ENCODE measurements around the gene UBE2Z. TPM values are rescaled to one million over a fixed set of nuclear protein-coding genes. Genes with fewer than 3 reads are reported as not detected.

Gene UBE2Z
- total and polyA plus RNA-seq, 4 donors = 10.5 to 23.8 (median 18.8) TPM

DNA sequence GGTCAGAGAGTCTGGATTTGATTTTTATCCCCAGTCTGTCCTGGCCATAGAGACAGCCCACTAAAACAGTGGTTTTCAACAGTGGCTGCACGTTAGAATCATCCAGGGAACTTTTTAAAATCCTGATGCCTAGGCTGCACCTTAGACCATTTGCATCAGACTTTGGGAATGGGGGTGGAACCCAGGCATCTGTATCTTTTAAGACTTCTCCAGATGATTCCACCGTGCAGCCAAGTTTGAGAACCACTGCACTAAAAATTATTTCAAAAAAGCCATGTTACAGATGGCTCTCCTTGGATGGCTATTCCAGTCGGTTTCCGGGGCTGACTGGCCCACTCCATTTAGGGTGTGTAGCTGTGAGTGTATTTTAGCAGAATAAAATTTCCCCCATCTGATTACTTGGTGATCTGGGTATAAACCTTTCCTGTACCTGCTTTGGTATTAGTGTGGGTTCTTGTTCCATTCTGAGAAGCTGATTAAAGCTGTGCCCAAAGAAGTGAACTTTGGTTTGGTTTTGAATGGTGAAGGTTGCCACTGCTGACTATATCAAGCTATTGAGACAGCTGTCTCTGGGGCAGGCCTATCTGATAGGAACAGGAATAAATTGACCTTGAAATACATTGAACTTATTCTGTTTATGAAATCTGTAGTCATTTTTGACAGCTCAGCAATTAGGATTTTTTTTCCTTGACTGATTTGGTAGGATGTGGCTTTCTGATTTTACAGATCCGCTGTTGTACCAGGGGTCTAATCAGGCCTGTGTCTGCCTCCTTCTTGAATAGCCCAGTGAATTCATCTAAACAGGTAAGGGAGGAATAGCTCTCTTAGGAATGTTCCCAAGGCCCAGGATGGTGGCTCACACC, 14.3 kb upstream of the UBE2Z start:
- peak overlapping the region in 1 of 2 donors; percentile 0 for H3K9ac ChIP-seq (ENCODE audit: low read depth in 1 of 2, low read length in 2 of 2)
- H3K36me3 ChIP-seq (ENCODE audit: control insufficient read depth in 4 of 4, insufficient read depth in 3 of 4, low read depth in 1 of 4, low read length in 3 of 4) = peaks cover 3 to 22% (median 12%) of the 10 kb centered on the region in 4 donors
- H3K9me3 ChIP-seq (ENCODE audit: control insufficient read depth in 4 of 4, low read length in 3 of 4) = no peaks in the 10 kb centered on the region
- no peak overlapping the region for H3K27ac ChIP-seq (ENCODE audit: low read depth in 1 of 2, low read length in 2 of 2)
- H3K27me3 ChIP-seq (ENCODE audit: control insufficient read depth in 4 of 4, insufficient read depth in 4 of 4, low read length in 3 of 4) = no peaks in the 10 kb centered on the region
- H3K4me1 ChIP-seq (ENCODE audit: control insufficient read depth in 4 of 4, insufficient read depth in 4 of 4, low read length in 3 of 4) = peaks cover 0 to 16% (median 12%) of the 10 kb centered on the region in 4 donors
- no peak for TF ChIP-seq FOXA2 (IDR thresholded peaks at IDR 0.05)
- TF ChIP-seq, protein P1, sequence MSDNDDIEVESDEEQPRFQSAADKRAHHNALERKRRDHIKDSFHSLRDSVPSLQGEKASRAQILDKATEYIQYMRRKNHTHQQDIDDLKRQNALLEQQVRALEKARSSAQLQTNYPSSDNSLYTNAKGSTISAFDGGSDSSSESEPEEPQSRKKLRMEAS (IDR thresholded peaks at IDR 0.05) = no peak
- 68% methylated on average over 5 of the region's 5 CpGs for WGBS
- peak overlapping the region; percentile 69 to 95 (median 89) for H3K4me3 ChIP-seq (ENCODE audit: low read depth in 1 of 3, low read length in 3 of 3)
- no peak for DNase-seq (ENCODE audit: low spot score)

- Histone ChIP-seq H3K9me3 (ENCODE audit: control insufficient read depth in 4 of 4, low read length in 3 of 4) (no peaks in the 10 kb centered on the region), H3K36me3 (ENCODE audit: control insufficient read depth in 4 of 4, insufficient read depth in 3 of 4, low read depth in 1 of 4, low read length in 3 of 4) (peaks cover 3 to 22% (median 12%) of the 10 kb centered on the region in 4 donors), H3K9ac (ENCODE audit: low read depth in 1 of 2, low read length in 2 of 2) (no peak overlapping the region), H3K4me3 (ENCODE audit: low read depth in 1 of 3, low read length in 3 of 3) (no peak overlapping the region), H3K27ac (ENCODE audit: low read depth in 1 of 2, low read length in 2 of 2) (no peak overlapping the region), H3K4me1 (ENCODE audit: control insufficient read depth in 4 of 4, insufficient read depth in 4 of 4, low read length in 3 of 4) (peaks cover 0 to 16% (median 12%) of the 10 kb centered on the region in 4 donors), H3K27me3 (ENCODE audit: control insufficient read depth in 4 of 4, insufficient read depth in 4 of 4, low read length in 3 of 4) (no peaks in the 10 kb centered on the region)
- no peak for DNase-seq (ENCODE audit: low spot score)
- no peak for TF ChIP-seq CTCF (IDR thresholded peaks at IDR 0.05; ENCODE audit: low read depth, low read length, missing input control)
- no peak for TF ChIP-seq SP1 (IDR thresholded peaks at IDR 0.05)
- TF ChIP-seq RAD21 (IDR thresholded peaks at IDR 0.05) = no peak
- TF ChIP-seq FOXA1 (IDR thresholded peaks at IDR 0.05) = no peak
- TF ChIP-seq HNF4A (conservative IDR thresholded peaks at IDR 0.05) = no peak
- no peak for TF ChIP-seq HNF4G (IDR thresholded peaks at IDR 0.05)
- TF ChIP-seq, protein P2, sequence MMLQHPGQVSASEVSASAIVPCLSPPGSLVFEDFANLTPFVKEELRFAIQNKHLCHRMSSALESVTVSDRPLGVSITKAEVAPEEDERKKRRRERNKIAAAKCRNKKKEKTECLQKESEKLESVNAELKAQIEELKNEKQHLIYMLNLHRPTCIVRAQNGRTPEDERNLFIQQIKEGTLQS (IDR thresholded peaks at IDR 0.05) = no peak
- 86% methylated on average over 3 of the region's 3 CpGs for WGBS
Measured at GRCh38 chr17:48894886-48895285, 13.3 kb upstream of the UBE2Z start.

- H3K9me3 ChIP-seq (ENCODE audit: control insufficient read depth in 4 of 4, low read length in 3 of 4) = no peaks in the 10 kb centered on the region
- H3K36me3 ChIP-seq (ENCODE audit: control insufficient read depth in 4 of 4, insufficient read depth in 3 of 4, low read depth in 1 of 4, low read length in 3 of 4) = peaks cover 0 to 14% (median 3%) of the 10 kb centered on the region in 4 donors
- no peaks in the 10 kb centered on the region for H3K4me1 ChIP-seq (ENCODE audit: control insufficient read depth in 4 of 4, insufficient read depth in 4 of 4, low read length in 3 of 4)
- no peak overlapping the region for H3K27ac ChIP-seq (ENCODE audit: low read depth in 1 of 2, low read length in 2 of 2)
- no peaks in the 10 kb centered on the region for H3K27me3 ChIP-seq (ENCODE audit: control insufficient read depth in 4 of 4, insufficient read depth in 4 of 4, low read length in 3 of 4)
- 91% methylated on average over 1 of the region's 1 CpG for WGBS
- no peak overlapping the region for H3K9ac ChIP-seq (ENCODE audit: low read depth in 1 of 2, low read length in 2 of 2)
- no peak overlapping the region for H3K4me3 ChIP-seq (ENCODE audit: low read depth in 1 of 3, low read length in 3 of 3)
- DNase-seq (ENCODE audit: low spot score) = no peak
- TF ChIP-seq TAF1 (conservative IDR thresholded peaks at IDR 0.05) = no peak
- TF ChIP-seq SP1 (IDR thresholded peaks at IDR 0.05) = no peak
- TF ChIP-seq REST (IDR thresholded peaks at IDR 0.05) = no peak
- TF ChIP-seq, protein P3, sequence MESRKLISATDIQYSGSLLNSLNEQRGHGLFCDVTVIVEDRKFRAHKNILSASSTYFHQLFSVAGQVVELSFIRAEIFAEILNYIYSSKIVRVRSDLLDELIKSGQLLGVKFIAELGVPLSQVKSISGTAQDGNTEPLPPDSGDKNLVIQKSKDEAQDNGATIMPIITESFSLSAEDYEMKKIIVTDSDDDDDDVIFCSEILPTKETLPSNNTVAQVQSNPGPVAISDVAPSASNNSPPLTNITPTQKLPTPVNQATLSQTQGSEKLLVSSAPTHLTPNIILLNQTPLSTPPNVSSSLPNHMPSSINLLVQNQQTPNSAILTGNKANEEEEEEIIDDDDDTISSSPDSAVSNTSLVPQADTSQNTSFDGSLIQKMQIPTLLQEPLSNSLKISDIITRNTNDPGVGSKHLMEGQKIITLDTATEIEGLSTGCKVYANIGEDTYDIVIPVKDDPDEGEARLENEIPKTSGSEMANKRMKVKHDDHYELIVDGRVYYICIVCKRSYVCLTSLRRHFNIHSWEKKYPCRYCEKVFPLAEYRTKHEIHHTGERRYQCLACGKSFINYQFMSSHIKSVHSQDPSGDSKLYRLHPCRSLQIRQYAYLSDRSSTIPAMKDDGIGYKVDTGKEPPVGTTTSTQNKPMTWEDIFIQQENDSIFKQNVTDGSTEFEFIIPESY (IDR thresholded peaks at IDR 0.05) = no peak
- TF ChIP-seq GABPA (IDR thresholded peaks at IDR 0.05 in 1 of 2, conservative IDR thresholded peaks at IDR 0.05 in 1 of 2) = no peak
- no peak for TF ChIP-seq HNF4A (conservative IDR thresholded peaks at IDR 0.05)
- no peak for TF ChIP-seq FOXA2 (IDR thresholded peaks at IDR 0.05)
- no peak for TF ChIP-seq FOXA1 (IDR thresholded peaks at IDR 0.05)
- no peak for TF ChIP-seq YY1 (IDR thresholded peaks at IDR 0.05)
- TF ChIP-seq CTCF (IDR thresholded peaks at IDR 0.05; ENCODE audit: low read depth, low read length, missing input control) = no peak
- TF ChIP-seq HNF4G (IDR thresholded peaks at IDR 0.05) = no peak
- TF ChIP-seq RAD21 (IDR thresholded peaks at IDR 0.05) = no peak
- TF ChIP-seq, protein P1 (IDR thresholded peaks at IDR 0.05) = no peak
- TF ChIP-seq NR2F2 (IDR thresholded peaks at IDR 0.05) = no peak
Measured at GRCh38 chr17:48901241-48901640, 7.0 kb upstream of the UBE2Z start.

Measured in liver (tissue), 9 donors.